Epithelial cell of prostate (primary cell): ENCODE results near the gene PSPH.
"Not testable (repeated sequence)": the region's sequence is repeated elsewhere in the genome, so short reads cannot be mapped to it uniquely, and the experiment has no call there.

Experiments used
- DNase-seq: peaks from one replicate; pipeline ENCODE4 v3.0.0-alpha.2; 2011; ENCODE audit warnings: low read depth, low spot score
- H3K27ac ChIP-seq: fragments of 450-650 bp; 2 replicates; pipeline ENCODE4 v1.5.1; 2017; ENCODE audit warnings: mild to moderate bottlenecking

The PSPH gene

DNA sequence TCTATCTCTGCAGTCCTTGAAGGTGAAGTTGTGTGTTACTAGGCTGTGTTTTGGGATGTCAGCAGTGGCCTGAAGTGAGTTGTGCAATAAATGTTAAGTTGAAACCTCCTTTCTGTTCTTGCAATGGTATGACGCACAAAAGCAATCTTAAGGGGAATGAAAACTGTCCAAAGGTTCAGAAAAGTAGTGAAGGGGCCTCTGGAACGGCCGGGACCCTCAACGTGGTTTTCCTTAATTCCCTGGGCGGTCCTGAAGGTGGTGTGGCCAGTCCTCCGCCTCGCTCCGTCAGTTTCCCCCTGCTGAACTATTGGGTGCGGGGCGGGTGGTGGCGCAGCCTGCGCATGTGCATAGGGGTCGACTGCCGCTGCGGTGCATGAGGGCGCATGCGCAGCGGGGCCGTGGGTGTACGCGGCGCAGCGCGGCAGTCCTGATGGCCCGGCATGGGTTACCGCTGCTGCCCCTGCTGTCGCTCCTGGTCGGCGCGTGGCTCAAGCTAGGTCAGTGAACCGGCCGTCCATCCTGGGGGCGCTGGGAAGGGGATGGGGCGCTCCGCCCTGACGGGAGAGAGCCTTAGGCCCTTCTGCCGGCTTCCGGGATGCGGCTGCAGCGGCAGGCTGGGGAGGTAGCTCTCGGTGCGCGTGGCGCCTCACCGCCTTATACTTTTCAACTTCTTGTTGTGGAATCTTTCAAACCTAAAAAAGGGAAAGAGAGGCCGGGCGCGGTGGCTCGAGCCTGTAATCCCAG lies 12.8 kb upstream of the PSPH start, which contains the start of gene SUMF2:
SUMF2 (plus strand) TSS at position 405 of the 744 bp plus-strand sequence; CDS start at position 431, 26 bp downstream.
- no peak for DNase-seq
- peak within 1 kb of the TSS; percentile 85 for H3K27ac ChIP-seq

DNA sequence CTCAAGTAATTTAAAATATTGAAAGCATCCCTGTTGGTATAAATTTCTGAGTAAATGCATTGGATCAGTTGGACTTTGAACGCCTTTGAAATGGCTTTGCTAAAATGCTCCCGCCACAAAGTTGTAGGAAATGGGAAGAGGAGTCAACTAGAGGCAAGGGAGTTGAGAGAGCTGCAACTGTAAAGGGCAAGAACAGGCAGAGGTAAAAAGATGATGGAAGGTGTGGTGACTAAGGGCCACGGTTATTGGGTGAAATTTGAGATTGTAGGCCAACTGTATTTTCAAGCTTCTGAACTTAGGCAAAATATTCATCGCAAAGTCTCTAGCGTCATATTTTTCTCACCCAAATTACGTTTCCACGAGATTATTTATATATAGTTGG lies 12.2 kb upstream of the PSPH start:
- peak overlapping the region; percentile 85 for H3K27ac ChIP-seq
- DNase-seq = no peak

DNA sequence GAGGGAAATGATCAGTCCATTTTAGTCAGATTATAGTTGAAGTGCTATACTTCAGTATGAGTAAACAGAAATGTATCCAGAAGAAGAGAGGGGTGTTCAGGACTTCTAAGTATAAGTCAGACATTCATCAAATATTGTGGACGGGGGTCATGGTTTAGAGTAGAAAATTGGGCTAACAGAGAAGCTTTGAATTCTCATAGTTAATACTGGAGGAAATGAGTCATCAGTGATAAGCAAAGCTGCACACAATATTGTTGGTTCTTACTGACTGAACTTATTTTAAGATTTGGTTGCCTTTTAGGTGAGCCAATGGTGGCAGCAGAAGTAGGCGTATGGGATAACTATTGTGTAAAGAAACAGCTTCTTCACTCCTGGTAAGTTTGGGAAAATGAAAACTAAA lies 11.1 kb upstream of the PSPH start:
- DNase-seq = no peak
- H3K27ac ChIP-seq = peak overlapping the region; percentile 85

DNA sequence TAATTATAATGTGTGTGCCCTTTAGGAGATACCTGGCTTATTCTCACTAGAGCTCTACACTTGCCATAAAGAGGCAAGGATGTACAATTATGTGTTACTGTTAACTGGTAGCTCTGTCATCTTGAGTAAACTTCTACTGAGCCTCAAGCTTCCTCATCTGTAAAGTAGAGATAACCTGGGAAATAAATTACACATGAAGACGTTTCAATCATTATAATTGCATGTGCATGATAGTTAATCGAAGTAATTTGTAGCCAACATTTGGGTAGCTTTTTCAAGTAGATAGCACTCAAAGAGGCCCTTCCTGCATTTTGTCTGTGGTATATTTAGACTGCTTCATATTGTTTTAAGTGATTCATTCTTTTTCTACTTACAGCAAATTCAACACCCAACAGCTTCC lies 2.7 kb upstream of the PSPH start:
- no peak overlapping the region for H3K27ac ChIP-seq
- no peak for DNase-seq

DNA sequence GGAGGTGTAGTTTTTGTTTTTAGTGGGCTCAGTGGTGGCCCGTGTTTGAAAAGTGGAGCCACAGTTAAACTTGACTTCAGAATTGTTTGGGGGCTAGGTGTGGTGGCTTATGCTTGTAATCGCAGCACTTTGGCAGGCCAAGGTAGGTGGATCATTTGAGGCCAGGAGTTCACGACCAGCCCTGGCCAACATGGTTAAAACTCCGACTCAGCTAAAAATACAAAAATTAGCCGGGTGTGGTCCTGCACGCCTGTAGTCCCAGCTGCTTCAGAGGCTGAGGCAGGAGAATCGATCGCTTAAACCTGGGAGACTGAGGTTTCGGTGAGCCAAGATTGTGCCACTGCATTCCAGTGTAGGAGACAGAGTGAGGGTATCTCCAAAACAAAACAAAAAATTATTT lies 2.1 kb upstream of the PSPH start:
- peak overlapping the region; percentile 83 for H3K27ac ChIP-seq
- DNase-seq = no peak

DNA sequence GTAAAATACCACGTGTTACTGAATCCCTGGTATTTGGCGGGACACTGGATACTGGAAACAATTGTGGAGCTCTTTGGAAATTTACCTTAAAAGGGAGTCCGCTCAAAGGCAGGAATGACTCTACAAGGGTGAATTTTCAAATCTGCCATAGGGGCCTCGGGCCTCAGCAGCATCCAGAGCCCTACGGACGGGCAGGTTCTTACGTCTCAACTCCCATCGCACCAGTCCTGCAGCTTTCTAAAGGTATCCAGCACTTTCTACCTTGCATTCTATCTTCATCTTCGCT lies 248 bp downstream of the PSPH start:
- peak overlapping the region; percentile 83 for H3K27ac ChIP-seq
- DNase-seq = no peak

DNA sequence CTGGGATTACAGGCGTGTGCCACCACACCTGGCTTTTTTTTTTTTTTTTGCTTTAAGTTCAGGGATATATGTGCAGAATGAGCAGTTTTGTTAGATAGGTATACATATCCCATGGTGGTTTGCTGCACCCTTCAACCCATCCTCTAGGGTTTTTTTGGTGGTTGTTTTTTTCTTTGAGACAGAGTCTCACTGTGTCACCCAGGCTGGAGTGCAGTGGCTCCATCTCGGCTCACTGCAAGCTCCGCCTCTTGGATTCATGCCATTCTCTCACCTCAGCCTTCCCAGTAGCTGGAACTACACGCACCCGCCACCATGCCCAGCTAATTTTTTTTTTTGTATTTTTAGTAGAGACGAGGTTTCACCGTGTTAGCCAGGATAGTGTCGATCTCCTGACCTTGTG lies 2.5 kb downstream of the PSPH start:
- H3K27ac ChIP-seq = peak overlapping the region; percentile 78
- DNase-seq = not testable (repeated sequence)

DNA sequence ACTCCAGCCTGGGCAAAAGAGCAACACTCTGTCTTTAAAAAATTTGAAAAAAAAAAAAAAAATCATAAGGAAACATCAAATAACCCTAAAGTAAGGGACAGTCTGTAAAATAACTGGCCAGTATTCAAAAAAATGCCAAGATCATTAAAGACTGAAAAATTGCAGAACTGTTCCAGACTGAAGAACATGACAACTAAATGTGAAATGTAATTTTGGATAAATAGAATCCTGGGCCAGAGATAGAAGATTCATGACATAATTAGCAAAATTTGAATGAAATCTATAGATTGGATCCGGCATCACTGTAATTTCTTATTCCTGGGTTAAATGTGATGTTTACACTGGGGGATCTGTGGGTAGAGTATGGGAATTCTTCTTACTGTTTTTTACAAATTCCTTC lies 3.0 kb downstream of the PSPH start:
- no peak for DNase-seq
- peak overlapping the region; percentile 78 for H3K27ac ChIP-seq

DNA sequence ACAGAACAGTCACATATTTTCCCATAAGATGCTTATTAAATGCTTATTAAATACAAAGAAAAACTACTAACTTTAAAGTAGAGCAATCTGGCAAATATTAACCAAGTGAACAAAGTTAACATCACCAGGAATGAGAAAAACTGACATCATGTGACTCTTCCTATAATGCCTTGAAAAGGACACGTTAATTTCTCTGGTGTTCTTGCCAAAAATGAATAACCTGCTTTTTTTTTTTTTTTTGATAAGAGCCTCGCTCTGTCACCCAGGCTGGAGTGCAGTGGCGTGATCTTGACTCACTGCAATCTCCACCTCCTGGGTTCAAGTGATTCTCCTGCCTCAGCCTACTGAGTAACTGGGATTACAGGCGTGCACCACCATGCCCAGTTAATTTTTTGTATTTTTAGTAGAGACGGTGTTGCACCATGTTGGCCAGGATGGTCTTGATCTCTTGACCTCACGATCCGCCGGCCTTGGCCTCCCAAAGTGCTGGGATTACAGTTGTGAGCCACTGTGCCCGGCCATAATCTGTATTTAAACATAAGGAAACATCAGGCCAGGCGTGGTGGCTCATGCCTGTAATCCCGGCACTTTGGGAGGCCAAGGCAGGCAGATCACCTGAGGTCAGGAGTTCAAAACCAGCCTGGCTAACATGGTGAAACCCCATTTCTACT lies 3.7 kb downstream of the PSPH start:
- DNase-seq = not testable (repeated sequence)
- H3K27ac ChIP-seq = peak overlapping the region; percentile 78

DNA sequence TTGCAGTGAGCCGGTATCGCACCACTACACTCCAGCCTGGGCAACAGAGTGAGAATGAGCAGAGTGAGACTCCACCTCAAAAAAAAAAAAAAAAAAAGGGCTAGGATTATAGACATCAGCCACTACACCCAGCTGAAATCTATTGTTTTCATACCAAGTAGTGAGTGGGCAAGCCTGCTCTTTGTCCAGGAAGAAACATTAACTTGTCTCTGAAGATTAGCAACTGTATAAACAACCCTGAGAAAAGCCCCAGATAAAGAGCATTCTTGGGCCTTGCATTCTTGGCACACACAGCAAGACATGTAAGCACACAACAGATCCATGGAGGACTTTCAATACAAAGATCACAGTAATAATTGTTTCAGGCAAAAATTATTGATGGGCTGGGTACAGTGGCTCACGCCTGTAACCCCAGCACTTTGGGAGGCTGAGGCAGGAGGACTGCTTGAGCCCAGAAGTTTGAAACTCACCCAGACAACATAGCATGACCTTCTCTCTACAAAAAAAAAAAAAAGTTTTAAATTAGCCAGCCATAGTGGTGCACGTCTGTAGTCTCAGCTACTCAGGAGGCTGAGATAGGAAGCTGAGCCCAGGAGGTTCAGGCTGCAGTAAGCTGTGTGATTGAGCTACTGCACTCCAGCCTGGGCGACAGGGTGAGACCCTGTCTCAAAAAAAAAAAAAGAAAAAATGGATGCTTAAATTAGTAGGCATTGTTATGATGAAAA lies 4.4 kb downstream of the PSPH start:
- DNase-seq = peak; percentile 34
- peak overlapping the region; percentile 78 for H3K27ac ChIP-seq

DNA sequence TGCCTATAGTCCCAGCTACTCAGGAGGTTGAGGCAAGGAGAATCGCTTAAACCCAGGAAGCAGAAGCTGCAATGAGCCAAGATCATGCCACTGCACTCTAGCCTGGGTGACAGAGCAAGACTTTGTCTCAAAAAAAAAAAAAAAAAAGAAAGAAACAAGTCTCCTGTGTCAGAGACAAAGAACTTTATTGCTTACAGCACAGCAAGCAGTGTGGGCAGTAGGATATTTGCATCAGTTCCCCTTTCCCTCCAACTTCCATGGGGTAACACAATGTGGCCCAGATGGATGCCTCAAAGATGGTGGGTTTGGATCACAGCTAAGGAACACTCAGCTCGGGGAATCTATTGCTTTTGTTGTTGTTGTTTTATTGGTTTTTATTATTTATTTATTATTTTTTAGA lies 5.5 kb downstream of the PSPH start:
- DNase-seq, H3K27ac ChIP-seq: not testable (repeated sequence)

DNA sequence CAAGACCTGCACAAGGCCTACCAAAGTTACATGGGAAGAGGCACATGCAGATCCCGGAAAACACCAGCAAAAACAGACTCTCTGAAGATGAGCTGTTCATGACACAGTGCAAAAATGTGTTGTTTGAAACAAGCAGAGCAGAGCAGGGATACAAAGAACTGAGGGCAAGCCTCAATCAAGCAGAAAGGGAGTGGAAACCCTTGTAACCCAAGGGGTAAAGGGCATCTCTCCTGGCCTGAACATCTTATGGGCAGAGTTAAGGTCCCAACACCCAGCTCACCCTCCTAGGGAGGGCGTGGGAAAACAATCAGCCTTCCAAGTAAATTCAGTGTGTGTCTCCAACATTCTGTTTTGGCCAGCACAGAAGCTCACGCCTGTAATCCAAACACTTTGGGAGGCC lies 10.5 kb downstream of the PSPH start:
- no peak overlapping the region for H3K27ac ChIP-seq
- DNase-seq = no peak

DNA sequence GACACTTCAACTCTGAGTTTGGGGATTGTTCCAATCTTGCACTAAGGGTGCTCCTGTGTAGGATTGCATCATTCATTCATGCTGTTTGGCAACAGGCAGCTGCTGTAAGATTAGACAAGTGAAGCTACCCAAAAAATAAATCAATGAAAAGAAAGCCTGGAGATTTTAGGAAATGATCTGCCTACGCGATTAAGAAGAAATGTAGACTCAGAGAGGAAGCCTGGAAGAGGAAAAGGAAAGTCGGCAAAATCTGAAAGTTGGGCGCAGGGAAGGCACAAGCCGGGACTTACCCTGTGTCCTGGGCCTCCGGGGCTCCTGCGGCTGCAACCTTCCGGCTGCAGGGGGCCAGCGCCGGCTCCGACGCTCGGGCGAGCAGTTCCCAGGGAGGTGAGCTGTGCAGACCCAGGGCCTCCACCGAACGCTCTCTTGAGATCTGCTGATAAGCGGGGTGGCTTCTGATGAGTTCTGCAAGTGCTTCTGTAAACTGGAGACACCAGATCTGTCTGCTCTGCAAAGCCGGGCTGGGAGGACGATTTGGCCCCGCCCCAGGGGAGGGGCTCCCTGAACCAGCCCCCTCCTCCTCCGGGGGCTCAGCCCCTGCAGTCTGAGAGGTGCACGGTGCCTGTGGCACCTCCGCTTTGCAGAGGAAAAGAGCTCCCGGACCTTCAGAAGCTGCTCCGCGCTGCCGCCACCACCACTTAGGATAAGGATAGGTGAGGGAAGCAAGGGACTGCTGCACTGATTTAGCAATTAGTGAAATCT lies 17.4 kb downstream of the PSPH start:
- peak overlapping the region; percentile 60 for H3K27ac ChIP-seq
- DNase-seq = no peak

DNA sequence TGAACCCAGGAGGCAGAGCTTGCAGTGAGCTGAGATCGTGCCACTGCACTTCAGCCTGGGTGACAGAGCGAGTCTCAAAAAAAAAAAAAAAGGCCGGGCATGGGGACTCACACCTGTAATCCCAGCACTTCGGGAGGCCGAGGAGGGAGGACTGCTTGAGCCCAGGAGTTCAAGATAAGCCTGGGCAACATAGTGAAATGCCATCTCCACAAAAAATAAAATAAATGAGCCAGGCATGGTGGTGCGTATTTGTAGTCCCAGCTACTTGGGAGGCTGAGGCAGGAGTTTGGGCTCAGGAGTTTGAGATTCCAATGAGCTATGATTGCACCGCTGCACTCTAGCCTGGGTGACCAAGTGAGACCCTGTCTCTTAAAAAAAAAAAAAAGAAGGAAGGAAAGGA lies 18.7 kb downstream of the PSPH start:
- DNase-seq, H3K27ac ChIP-seq: not testable (repeated sequence)

DNA sequence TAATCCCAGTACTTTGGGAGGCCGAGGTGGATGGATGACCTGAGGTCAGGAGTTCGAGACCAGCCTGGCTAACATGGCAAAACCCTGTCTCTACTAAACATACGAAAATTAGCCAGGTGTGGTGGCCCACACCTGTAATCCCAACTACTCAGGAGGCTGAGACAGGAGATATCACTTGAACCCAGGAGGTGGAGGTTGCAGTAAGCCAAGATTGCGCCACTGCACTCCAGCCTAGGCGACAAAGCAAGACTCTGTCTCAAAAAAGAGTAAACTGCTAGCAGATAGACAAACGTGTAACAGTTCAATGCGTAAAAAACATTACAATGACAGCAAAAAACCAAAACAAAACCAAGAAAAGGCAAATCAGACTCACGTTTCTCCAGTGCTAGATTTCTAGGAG lies 19.7 kb downstream of the PSPH start:
- not testable (repeated sequence) for DNase-seq, H3K27ac ChIP-seq

DNA sequence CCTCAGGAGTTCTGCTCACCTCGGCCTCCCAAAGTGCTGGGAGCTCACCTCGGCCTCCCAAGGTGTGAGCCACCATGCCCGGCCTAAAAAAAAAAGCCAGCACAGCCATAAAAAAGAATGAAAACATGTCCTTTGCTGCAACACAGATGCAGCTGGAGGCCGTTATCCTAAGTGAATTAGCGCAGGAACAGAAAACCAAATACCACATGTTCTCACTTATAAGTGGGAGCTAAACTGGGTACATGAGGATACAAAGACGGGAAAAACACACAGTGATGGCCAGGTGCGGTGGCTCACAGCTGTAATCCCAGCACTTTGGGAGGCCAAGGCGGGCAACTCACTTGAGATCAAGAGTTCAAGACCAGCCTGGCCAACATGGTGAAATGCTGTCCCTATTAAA lies 20.9 kb downstream of the PSPH start:
- no peak for DNase-seq
- no peak overlapping the region for H3K27ac ChIP-seq

DNA sequence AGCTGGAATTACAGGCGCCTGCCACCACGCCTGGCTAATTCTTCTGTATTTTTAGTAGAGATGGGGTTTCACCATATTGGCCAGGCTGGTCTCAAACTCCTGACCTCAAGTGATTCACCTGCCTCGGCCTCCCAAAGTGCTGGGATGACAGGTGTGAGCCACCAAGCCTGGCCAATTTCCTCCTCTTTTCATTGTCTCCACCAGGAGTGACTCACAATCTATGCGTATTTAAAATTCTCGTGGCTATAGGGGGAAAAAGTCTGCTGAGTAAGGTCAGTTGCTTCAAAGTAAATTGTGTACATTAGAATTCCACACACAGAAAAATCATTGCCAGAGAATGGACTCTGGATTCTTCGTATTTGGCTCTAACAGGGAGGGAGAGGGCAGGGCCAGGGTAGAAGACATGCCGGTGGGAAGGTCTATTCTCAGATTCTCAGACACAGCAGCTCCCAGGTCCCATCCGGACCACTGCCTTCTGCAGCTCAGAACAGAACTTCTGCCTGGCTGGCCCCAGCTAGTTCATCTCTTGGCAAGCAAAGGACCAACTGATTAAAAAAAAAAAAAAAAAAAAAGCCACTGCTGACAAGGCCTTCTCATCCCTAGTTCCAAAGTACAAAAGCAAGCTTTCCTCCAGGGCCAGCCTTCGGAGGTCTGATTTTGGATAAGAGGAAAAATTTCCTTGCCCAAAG lies 22.2 kb downstream of the PSPH start:
- H3K27ac ChIP-seq = no peak overlapping the region
- no peak for DNase-seq

DNA sequence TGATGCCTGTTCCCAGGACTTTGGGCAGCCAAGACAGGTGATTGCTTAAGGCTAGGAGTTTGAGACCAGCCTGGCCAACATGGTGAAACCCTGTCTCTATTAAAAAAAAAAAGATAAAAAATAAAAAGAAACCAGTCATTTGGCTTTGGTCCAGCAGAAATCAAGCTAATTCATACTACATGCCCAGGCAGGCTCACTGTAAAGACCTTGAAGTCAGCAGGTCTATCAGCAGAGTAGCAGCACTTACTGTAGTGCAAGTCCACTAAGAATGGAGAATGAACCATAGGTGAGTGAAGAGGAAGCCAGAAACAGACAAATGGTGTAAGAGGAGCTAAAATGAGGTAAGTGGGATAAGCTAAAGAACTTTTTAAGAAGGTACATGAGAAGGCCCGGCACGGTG lies 24.7 kb downstream of the PSPH start:
- H3K27ac ChIP-seq = peak overlapping the region; percentile 3
- peak; percentile 61 for DNase-seq

DNA sequence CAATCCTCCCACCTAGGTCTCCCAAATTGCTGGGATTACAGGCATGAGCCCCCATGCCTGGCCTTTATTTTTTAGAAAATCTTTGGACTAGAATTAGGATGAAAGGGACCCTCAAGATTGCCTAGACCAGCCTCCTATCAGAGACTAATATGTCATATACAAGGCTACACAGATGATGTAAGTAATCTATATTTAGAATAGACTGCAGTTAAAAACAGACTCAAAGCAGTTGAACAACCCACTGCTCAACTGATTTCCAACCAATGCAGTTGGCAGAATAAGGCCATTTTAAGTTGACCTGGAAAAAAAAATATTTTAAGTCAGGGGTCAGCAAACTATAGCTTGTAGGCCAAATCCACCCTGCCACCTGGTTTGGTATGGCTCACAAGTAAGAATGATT lies 27.7 kb downstream of the PSPH start:
- H3K27ac ChIP-seq = no peak overlapping the region
- no peak for DNase-seq

DNA sequence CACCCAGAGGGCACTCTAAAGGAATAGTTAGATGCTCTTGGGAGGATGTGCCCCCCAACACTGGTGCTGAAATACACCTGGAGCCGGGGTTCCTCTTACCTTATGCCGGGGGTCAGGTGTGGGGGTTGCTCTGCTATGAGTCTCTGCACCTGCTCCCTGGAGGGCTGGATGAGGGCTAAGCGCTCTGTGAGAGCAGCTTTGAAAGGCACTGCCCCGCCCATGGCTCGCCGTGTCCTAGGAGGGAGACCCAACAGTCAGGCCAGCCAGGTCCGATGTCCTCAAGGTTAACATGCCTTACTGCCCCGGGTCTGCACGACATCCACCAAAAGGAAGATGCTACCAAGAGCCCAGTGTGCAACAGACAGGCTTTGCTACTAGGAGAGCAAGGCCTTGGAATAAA lies 31.7 kb downstream of the PSPH start:
- no peak for DNase-seq
- no peak overlapping the region for H3K27ac ChIP-seq
